Sigmoid colon (tissue), 3 donors: Measurements from ENCODE around the gene OLIG3.

Experiments
- POLR2A ChIP-seq, 2 donors: fragments of 450-650 bp; IDR thresholded peaks; one replicate each; pipeline ENCODE4 v1.6.1; 2016; ENCODE audit warnings: antibody characterized with exemption in 2 of 2, mild to moderate bottlenecking in 2 of 2, moderate library complexity in 2 of 2
- TF ChIP-seq, protein P1 (sequence below), 4 experiments: fragments of 450-650 bp in 3 of 4; fragments of 200-600 bp in 1 of 4; IDR thresholded peaks; one replicate each; pipeline ENCODE4 v1.5.1; 2016 to 2019; ENCODE audit warnings: antibody characterized with exemption in 4 of 4, mild to moderate bottlenecking in 3 of 4, moderate library complexity in 2 of 4

- TF ChIP-seq, protein P1, sequence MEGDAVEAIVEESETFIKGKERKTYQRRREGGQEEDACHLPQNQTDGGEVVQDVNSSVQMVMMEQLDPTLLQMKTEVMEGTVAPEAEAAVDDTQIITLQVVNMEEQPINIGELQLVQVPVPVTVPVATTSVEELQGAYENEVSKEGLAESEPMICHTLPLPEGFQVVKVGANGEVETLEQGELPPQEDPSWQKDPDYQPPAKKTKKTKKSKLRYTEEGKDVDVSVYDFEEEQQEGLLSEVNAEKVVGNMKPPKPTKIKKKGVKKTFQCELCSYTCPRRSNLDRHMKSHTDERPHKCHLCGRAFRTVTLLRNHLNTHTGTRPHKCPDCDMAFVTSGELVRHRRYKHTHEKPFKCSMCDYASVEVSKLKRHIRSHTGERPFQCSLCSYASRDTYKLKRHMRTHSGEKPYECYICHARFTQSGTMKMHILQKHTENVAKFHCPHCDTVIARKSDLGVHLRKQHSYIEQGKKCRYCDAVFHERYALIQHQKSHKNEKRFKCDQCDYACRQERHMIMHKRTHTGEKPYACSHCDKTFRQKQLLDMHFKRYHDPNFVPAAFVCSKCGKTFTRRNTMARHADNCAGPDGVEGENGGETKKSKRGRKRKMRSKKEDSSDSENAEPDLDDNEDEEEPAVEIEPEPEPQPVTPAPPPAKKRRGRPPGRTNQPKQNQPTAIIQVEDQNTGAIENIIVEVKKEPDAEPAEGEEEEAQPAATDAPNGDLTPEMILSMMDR (IDR thresholded peaks at IDR 0.05), result no peak
- TF ChIP-seq POLR2A (IDR thresholded peaks at IDR 0.05), result no peak
These were observed 26.3 kb upstream of the OLIG3 start for GRCh38 chr6:137520520-137520919.
